Activated CD4-positive, alpha-beta T cell treated with anti-CD3 and anti-CD28 coated beads, Interleukin-2, amount 50 U/mL, for 24 hours (primary cell): ENCODE measurements around the gene SYNJ2.

ENCODE experiments used
- DNase-seq, 2 donors: peaks; one replicate each; pipeline ENCODE4 v3.0.0-alpha.2; 2020; ENCODE audit warnings: low read depth in 1 of 2, low spot score in 1 of 2

Gene SYNJ2

DNA sequence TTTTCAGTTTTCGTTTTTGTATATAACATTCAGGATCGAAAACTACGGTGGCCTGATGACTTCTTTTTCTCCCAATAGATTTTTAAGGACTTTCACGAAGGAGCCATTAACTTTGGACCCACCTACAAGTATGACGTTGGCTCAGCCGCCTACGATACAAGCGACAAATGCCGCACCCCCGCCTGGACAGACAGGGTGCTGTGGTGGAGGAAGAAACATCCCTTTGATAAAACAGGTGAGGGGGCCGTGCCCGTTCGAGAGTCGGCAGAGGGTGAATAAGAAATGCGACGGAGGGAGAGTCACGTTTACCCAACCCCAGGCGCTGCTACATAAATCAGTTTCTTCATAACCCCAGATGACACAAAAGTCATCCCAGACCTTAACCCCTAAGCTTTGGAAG lies 94.9 kb downstream of the SYNJ2 start:
- no peak for DNase-seq

DNA sequence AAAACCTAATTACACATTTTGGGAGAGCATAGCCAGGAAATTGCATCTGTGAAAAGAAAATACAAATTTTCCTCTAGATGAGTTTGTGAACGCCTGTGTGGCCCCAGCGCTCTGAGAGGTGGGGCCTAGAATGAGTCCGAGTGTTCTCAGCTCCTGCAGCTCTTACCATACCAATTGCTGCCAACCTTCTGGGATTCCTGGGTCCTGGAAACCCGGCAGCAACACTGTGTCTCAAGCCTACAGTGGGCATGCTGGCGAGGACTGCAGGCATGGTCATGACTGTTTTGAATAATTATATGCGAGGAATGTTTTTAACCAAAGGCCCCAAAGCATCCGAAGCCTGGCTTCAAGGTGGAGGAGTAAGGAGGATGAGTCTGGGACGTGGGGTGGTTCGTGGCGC lies 96.0 kb downstream of the SYNJ2 start:
- DNase-seq, result no peak

DNA sequence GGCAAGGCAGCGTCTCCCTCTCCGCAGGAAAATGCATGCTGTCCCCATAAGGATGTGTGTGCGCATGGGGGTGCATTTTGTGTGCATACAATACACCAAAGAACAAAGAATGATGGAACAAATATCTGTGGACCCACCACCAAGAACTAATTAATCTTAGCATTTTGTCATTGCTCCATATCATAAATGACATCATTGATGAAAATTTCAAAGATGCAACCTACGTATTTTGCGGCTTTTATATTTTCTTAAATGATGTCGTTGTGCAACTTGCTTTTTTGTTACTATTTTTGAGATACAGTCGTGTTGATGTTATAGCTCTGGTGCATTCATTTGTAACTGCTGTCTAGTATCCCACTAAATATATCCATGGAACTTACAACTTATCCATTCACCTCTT lies 96.7 kb downstream of the SYNJ2 start:
- no peak for DNase-seq

DNA sequence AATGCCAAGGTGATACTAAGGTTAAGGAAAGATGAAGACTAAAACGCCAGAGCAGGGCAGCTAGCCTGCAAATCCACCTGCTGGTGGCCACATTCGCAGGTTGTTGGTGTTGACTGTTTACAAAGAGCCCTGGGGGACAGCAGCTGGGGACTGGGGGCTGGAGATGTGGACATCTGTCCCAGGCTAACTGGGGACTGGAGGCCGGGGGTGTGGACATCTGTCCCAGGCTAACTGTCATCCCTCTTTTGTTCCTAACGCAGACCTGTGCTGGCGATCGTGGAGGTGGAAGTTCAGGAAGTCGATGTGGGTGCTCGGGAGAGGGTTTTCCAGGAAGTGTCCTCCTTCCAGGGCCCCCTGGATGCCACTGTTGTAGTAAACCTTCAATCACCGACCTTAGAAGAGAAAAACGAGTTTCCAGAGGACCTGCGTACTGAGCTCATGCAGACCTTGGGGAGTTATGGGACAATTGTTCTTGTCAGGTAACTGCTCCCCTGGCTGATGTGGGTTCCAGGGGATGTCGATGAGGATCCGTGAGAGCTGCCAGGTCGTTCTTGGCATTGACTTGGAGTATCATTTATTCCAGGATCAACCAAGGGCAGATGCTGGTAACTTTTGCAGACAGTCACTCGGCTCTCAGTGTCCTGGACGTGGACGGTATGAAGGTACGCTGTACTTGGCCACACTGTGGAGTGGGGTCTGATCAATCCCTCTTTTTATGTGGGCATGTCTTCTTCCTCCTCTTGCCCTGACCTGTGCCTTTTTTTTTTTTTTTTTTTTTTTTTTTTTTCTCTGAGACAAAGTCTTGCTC lies 99.4 kb downstream of the SYNJ2 start:
- no peak for DNase-seq

DNA sequence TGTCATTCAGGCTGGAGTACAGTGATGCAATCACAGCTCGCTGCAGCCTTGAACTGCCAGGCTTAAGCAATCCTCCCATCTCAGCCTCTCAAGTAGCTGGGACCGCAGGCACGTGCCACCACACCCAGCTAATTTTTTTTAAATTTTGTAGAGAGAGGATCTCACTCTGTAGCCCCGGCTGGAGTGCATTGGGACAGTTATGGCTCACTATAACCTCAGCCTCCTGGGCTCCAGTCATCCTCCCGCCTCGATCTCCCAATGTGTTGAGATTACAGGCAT lies 99.9 kb downstream of the SYNJ2 start:
- DNase-seq, result no peak

DNA sequence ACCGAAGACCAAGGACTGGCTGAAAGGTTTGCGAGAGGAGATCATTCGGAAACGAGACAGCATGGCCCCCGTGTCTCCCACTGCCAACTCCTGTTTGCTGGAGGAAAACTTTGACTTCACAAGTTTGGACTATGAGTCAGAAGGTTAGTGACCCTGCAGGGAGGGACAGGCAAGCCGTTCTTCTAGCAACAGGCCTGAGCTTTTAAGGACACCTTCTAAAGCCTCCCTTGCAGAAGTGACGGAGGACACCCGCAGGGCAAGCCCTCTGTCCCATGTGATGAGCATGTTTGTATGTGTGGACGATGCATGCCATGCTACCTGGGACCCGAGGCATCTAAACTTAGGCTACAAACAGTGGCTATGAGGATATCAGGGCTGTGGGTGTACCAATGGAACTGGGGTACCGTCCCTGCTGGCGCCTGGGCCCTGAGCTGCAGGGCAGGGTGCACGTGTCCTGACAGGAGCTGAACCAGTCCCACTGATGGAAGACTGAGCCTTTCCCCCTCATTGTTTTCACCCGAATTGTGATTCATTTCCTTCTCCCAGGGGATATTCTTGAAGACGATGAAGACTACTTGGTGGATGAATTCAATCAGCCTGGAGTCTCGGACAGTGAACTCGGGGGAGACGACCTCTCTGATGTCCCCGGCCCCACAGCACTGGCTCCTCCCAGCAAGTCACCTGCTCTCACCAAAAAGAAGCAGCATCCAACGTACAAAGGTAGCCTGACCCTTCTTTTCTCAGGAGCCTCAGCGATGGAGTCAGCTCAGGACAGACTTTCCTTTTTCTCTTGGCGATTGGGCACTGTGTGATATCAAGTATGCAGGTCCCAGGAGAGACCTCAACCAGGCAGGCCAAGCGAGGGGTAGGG lies 102.0 kb downstream of the SYNJ2 start:
- DNase-seq, result no peak

DNA sequence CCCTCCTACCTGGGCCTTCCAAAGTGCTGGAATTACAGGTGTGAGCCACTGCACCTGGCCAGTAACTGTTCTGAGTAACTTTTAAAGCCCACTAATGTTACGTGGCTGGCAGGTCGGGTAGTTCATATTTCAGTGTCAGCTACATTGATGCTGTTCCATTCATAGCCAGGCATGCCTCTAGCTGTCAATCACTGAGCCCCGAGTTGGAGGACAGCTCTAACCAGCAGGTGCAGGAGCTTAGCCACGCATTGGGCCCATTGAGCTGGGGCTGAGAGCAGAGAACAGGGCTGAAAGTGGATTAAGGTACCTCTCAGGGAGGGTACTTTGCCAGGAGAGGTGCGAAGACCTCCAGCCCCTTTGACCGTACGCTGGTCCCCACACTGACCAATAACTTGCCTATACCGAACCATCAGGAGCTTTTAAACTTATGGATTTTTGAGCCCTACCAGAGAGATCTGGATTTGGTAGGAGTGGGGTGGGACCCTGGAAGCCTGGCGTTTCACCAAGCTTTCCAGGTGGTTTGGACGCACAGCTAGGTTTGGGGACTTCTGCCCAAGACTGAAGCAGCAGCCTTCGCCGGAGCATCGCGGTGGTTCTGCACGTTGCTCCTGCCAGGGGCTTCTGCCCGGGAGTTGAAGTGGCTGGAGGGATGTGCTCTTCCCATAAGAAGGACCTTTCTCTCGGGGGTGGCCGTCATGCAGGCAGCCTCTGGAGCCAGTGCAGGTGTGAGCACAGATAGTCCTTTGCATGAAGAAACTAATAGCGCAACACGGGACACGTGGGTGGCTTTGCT lies 103.8 kb downstream of the SYNJ2 start:
- no peak for DNase-seq

DNA sequence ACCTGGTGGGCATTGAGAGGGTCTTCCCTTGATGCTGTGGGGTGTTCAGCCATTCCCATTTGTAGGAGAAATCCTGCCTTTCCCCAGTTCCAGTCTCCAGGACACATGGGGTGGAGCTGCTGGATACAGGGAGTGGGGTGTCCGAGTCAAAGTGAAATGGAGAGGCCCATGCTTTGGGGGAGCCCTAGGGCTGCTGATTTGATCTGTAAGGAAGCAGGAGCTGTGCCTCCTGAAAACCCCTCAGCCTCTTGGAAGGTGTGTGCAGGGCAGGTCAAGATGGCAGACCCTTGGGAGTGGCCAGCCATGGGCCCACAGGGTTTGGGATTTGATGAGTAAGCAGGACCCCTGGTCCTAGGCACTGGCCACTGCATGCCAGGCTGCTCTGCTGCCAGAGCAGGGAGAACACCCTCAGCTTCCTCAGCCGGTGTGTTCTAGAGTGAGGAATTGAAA lies 104.4 kb downstream of the SYNJ2 start:
- DNase-seq, result no peak

DNA sequence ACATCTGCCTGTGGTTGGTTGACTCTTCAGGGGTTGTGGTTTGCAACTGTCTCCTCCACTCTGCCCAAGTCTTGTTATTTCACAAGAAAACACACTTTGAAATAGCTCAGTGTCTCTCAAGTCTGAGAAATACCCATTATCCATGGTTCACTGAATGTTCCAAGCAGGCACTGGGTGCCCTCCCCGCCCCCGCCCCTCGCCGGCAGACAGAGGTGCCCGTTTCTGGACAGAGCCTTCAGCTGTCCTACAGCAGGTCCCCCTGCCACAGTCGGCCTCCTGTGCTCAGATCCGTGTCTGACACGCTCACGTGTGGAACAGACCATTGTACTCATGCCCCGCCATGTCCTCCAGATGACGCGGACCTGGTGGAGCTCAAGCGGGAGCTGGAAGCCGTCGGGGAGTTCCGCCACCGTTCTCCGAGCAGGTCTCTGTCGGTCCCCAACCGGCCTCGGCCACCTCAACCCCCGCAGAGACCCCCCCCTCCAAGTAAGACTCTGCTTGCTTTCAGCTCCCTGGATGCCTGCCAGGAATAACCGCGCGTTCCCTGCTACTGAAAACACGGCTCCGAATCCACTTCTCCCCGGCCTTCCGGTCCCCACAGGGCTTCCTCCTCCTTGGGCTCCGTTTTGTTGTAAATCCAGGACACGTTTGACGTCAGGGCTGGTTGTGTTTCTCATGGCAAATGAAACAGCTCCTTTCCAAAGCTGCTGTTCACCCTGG lies 105.0 kb downstream of the SYNJ2 start:
- no peak for DNase-seq

DNA sequence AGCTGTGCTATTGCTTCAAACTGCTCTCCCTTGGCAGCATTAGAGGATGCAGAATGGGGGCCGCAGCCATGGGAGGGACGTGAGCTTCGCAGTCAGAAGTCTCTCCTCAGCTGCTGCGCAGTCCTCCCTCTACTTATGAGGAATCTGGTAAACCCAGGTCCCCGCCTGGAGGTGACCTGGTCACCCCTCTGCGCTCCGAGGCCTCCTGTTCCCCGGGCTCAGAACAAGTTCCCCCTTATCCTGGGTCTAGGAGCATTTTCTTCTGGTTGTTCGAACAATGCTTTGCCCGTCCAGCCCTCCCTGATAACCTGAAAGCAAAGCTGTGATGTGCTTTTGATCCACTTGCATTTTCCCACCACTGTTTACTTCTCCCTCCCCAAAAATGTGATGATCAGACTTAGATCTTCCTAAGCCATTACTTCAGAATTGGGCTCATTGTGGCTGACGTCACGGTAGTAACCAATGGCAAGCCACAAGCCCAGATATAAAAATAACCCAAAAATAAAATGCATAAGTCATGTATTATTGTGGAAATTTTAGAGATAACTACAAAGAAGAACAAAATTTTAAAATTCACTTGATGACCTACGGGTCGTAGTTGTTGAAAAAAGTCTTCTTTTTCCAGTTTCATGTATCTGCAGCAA lies 105.7 kb downstream of the SYNJ2 start:
- no peak for DNase-seq

DNA sequence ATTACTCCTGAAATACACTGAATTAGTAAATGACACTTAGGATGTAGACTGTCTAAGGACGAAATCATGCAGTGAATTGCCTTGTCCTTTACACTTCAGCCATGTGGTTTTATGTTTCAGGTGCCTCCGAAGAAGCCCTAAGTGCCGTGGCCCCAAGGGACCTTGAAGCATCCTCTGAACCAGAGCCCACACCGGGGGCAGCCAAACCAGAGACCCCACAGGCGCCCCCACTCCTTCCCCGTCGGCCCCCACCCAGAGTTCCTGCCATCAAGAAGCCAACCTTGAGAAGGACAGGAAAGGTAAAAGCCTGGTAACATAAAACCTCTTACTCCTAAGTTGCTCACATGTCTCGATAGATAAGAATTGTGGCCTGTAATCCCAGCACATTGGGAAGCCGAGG lies 111.1 kb downstream of the SYNJ2 start:
- no peak for DNase-seq

DNA sequence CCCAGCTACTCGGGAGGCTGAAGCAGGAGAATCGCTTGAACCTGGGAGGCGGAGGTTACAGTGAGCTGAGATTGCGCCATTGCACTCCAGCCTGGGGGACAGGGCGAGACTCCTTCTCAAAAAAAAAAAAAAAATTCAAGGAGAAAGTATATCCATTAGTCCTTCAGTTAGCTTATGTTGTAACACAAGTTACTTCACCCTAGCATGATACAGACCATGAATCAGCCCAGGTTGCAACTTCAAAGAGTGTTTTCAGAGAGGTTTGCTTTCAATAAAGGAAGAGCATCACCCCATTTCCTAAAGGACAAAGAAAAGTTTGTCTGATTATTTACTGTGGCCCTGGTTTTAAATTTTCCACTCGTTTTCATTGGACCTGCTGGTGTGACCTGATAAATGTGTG lies 113.4 kb downstream of the SYNJ2 start:
- no peak for DNase-seq

DNA sequence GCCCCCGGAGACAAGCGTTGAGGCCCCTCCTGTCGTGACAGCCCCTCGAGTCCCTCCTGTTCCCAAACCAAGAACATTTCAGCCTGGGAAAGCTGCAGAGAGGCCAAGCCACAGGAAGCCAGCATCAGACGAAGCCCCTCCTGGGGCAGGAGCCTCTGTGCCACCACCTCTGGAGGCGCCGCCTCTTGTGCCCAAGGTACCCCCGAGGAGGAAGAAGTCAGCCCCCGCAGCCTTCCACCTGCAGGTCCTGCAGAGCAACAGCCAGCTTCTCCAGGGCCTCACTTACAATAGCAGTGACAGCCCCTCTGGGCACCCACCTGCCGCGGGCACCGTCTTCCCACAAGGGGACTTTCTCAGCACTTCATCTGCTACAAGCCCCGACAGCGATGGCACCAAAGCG lies 114.0 kb downstream of the SYNJ2 start:
- DNase-seq, result no peak

DNA sequence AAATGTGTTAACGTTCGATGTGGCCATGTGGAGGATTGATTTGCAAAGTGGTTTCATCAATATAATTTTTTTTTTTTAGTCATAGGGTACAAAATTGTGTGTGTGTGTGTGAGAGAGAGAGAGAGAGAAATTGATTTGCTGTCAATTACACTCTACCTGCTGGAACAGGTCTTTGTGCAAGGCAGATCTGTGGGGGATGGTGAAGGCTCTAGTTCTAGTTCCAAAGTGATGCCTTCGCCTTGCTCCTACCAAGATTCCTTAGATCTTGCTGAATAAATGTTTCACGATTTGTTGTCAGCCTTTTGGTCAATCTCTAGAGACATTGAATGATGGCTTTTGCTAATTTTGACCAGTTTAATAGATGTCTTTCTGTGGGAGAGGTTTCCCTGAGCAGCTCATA lies 121.6 kb downstream of the SYNJ2 start:
- no peak for DNase-seq

DNA sequence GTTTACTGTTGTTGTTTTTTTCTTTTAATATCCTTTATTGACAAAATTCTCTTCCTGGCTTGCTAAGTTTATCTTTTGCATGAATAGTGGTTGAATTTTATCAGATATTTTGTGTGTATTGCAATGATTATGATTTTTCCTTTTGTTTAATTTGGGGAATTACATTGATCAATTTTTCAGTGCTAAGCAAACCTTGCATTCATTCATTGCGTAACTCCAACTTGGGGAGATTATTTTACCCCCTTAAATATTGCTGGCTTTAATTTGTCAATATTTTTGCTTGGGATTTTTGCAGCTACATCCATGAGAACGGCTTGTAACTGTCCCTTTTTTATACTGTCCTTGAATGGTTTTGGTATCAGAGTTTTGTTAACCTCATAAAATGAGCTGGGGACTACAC lies 123.0 kb downstream of the SYNJ2 start:
- no peak for DNase-seq

DNA sequence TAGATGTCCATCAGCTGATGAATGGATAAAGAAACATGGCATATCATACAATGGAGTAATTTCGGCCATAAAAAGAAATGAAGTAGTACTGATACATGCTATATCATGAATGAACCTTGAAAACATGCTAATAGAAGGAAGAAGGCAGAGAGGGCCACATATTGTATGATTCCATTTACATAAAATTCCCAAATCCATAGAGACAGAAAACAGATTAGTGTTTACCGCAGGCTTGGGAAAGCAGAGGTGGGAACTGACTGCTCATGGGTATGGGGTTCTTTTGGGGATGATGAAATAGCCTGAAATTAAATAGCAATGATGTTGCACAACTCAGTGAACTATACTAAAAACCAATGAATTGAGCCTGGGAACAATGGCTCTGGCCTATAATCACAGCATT lies 128.1 kb downstream of the SYNJ2 start:
- DNase-seq, result no peak

DNA sequence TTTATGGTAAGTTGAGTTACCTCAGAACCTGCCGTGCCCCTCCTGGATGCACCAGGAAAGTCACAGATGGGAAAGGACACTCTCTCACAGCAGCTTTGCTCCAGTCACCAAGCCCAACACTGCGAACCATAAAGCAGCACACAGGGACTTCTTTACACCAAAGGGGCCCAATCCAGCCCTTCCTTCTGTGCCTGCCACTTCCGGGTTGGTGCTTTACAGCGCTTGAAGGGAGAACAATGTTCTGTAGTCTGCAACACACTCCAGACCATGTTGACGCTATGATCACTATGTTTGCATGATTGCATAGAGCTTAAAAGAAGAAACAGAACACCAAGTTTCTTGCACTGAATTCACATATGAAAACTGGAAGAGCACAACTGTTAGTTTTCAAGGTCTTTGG lies 129.3 kb downstream of the SYNJ2 start:
- no peak for DNase-seq

DNA sequence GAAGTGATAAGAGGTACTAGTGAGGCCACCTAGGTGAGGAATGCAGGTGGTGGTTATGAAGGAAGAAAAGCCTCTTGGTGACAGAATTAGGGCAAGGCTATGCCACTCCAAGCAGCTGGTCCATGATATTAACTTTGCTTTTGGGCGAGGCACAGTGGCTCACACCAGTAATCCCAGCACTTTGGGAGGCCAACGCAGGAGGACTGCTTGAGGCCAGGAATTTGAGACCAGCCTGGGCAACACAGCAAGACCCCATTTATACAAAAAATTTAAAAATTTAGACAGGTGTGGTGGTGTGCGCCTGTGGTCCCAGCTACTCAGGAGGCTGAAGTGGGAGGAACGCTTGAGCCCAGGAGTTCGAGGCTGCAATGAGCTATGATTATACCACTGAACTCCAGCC lies 130.3 kb downstream of the SYNJ2 start:
- DNase-seq, result no peak

DNA sequence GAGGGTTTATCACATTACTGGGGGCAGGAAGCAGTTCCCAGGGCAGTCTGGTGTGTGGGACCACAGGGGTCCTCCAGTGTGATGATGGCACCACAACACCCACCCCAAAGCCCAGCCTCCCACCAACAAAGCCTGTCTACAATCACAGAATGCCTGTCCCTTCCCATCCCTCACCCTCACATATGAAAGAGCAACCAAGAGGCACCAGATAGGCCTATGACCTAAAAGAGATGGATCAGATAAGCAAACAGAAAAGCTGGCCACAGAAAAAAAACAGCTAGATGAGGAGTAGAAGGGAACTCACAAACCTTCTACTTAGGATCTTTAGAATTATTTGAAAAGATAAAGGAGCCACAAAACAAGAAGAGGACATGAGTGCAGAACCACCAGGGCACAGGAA lies 132.1 kb downstream of the SYNJ2 start:
- no peak for DNase-seq

DNA sequence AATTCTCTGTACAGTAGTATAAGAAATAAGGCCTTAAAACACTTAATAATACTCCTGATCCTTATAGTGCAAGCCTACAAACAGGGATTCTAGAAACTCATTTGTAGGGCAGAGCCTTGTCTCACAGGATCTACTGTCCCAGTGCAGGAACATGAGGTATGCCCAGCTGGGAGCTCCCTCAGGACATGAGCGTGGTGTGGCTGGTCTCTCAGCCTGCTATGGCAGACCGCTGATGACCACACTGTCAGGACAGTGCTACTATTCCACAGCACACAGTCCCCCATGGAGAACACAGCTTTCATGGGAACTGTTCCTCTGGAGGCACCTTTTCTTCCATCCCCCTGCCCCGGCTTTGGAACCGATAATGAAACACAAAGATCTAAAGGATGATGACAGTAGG lies 133.4 kb downstream of the SYNJ2 start:
- DNase-seq, result no peak

DNA sequence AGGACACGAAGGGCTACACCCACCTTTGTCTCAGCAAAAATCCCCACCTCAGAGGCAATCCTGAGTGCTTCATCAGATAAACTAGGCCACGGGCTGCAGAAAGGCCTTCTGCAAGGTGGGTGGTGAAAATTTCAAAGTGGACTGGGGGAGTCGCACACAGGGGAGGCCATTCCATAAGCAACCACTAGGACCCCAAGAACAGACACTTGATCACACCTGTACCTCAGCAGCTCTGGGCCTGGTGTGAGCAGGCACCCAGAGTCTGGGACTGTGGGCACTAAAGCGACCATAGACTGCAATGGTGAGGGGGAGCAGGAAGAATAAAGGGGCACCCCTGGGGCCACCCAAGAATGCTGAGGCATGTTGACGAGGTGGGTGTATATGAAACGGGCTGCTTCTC lies 133.8 kb downstream of the SYNJ2 start:
- no peak for DNase-seq
